ENCODE results near the gene BEND2.

GRCh38 chrX:18119856-18120255 is 100.8 kb downstream of the BEND2 start:
- TF ChIP-seq CTCF (IDR thresholded peaks at IDR 0.05) (no peak), POLR2A (IDR thresholded peaks at IDR 0.05) (no peak)

All from vagina (tissue), 2 donors.